ENCODE results near the gene PRKCH. TPM values are rescaled to one million over a fixed set of nuclear protein-coding genes. Genes with fewer than 3 reads are reported as not detected.

PRKCH gene
- total RNA-seq, 1 experiment from 2014 or later: 12.4 TPM

DNA sequence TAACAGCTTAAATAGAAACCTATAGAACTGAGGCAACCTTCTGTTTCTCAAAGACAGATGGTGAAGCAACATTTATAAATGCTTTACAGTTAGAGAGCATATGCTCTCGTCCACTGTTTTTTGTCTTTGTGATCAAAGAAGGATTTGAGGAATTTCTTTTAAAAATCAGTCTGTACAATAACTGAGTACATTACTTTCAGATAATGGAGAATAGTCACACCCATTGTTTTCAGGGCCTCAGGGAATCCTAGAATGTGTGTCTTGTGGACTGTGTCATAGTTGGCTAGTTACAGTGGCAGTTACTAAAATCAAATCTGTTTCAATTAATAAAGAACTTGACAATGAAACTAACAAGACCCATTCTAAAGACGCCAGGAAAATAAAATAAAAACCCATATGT is 107.9 kb downstream of the PRKCH start:
- intact Hi-C loops (cut with micrococcal nuclease): no loop called here
- CTCF ChIA-PET: no interaction called here
- DNase-seq (ENCODE audit: unreplicated experiment): no peak
- Mint-ChIP-seq H3K27me3 (ENCODE audit: insufficient read depth, unreplicated experiment) (no peaks in the 10 kb centered on the region), H3K27ac (ENCODE audit: low read depth, unreplicated experiment) (no peak overlapping the region), H3K4me3 (ENCODE audit: unreplicated experiment) (no peak overlapping the region), H3K36me3 (ENCODE audit: insufficient read depth, unreplicated experiment) (peaks cover 5% of the 10 kb centered on the region), H3K4me1 (ENCODE audit: insufficient read depth, unreplicated experiment) (peaks cover 28% of the 10 kb centered on the region), H3K9me3 (ENCODE audit: unreplicated experiment) (no peaks in the 10 kb centered on the region)
- TF ChIP-seq, protein P1, sequence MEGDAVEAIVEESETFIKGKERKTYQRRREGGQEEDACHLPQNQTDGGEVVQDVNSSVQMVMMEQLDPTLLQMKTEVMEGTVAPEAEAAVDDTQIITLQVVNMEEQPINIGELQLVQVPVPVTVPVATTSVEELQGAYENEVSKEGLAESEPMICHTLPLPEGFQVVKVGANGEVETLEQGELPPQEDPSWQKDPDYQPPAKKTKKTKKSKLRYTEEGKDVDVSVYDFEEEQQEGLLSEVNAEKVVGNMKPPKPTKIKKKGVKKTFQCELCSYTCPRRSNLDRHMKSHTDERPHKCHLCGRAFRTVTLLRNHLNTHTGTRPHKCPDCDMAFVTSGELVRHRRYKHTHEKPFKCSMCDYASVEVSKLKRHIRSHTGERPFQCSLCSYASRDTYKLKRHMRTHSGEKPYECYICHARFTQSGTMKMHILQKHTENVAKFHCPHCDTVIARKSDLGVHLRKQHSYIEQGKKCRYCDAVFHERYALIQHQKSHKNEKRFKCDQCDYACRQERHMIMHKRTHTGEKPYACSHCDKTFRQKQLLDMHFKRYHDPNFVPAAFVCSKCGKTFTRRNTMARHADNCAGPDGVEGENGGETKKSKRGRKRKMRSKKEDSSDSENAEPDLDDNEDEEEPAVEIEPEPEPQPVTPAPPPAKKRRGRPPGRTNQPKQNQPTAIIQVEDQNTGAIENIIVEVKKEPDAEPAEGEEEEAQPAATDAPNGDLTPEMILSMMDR (IDR thresholded peaks at IDR 0.05; ENCODE audit: unreplicated experiment): no peak
- POLR2A ChIA-PET: interaction anchor here (0.9 to 1.7 kb wide), 3 partner anchors 9 to 107 kb away, joined by 3 to 8 read pairs (median 5); no protein-coding TSS in a partner anchor
- BruUV-seq (replicated peaks): no TSS peak

DNA sequence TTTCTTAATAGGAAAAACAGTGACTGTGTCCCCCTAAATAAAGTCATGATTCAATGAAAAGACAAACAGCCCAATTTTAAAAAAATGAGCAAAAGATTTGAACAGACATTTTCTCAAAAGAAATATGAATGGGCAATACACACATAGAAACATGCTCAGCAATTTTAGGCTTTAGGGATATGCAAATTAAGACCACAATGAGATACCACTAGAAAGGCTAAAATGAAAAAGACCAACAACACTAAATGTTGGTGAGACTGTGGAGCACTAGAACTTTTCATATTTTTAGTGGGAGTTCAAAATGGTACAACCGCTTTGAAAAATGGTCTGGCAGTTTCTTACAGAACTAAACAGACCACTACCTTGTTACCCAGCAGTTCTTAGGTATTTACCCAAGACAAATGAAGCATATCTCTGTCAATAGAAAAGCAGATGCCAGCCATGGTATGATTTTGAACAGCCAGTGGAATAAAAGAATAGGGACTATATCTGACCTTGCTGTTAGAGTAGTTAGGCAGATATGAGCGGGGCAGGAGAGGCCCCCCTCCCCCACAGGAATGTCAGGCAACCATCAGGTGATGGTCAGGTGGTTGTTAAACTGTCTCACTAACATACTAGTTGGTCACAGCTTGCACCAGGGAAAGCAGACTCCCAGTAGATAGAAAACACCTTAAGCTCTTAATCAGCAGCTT is 108.8 kb downstream of the PRKCH start:
- TF ChIP-seq, protein P1 (IDR thresholded peaks at IDR 0.05; ENCODE audit: unreplicated experiment): no peak
- POLR2A ChIA-PET: interaction anchor here (0.9 to 1.7 kb wide), 2 partner anchors 9 to 108 kb away, joined by 3 to 5 read pairs; no protein-coding TSS in a partner anchor
- no TSS peak for BruUV-seq (replicated peaks)
- Mint-ChIP-seq H3K27me3 (ENCODE audit: insufficient read depth, unreplicated experiment) (no peaks in the 10 kb centered on the region), H3K4me3 (ENCODE audit: unreplicated experiment) (no peak overlapping the region), H3K4me1 (ENCODE audit: insufficient read depth, unreplicated experiment) (peaks cover 28% of the 10 kb centered on the region), H3K36me3 (ENCODE audit: insufficient read depth, unreplicated experiment) (peaks cover 5% of the 10 kb centered on the region), H3K27ac (ENCODE audit: low read depth, unreplicated experiment) (no peak overlapping the region), H3K9me3 (ENCODE audit: unreplicated experiment) (no peaks in the 10 kb centered on the region)
- intact Hi-C loops (cut with micrococcal nuclease): no loop called here
- CTCF ChIA-PET: interaction anchor here (0.7 kb wide), 1 partner anchor 1532 kb away, joined by 3 read pairs; no protein-coding TSS in a partner anchor
- no peak for DNase-seq (ENCODE audit: unreplicated experiment)

DNA sequence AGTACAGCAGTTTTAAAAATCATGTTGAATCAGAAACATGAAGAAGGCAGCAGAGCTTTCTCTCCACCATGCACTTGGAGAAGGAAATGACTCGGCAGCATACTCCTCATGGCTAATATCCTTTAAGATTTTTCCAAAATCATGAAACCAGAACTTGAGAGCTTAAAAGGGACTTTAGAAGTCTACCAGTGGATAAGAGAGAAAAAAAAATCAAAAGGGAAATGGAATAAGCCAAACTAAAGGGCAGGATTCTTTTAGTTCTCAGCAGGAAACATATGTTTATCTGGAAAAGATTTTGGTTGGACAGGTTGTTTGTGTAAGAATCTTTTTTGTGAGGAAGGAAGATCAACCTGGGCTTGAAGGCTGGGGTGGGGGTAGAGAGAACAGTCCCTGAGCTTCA is 111.8 kb downstream of the PRKCH start:
- ChIA-PET POLR2A (interaction anchor here (0.6 to 1.7 kb wide), 6 partner anchors 11 to 356 kb away, joined by 3 to 6 read pairs (median 4); no protein-coding TSS in a partner anchor), CTCF (interaction anchor here (1.1 to 1.7 kb wide), 2 partner anchors 310 to 404 kb away, joined by 3 to 6 read pairs; no protein-coding TSS in a partner anchor)
- TF ChIP-seq, protein P1 (IDR thresholded peaks at IDR 0.05; ENCODE audit: unreplicated experiment): no peak
- no peak for DNase-seq (ENCODE audit: unreplicated experiment)
- no peaks in the 10 kb centered on the region for H3K36me3 Mint-ChIP-seq (ENCODE audit: insufficient read depth, unreplicated experiment)
- no peak overlapping the region for H3K4me3 Mint-ChIP-seq (ENCODE audit: unreplicated experiment)
- no peaks in the 10 kb centered on the region for H3K27me3 Mint-ChIP-seq (ENCODE audit: insufficient read depth, unreplicated experiment)
- no peak overlapping the region for H3K27ac Mint-ChIP-seq (ENCODE audit: low read depth, unreplicated experiment)
- intact Hi-C loops (cut with micrococcal nuclease): no loop called here
- peaks cover 7% of the 10 kb centered on the region for H3K4me1 Mint-ChIP-seq (ENCODE audit: insufficient read depth, unreplicated experiment)
- H3K9me3 Mint-ChIP-seq (ENCODE audit: unreplicated experiment): no peaks in the 10 kb centered on the region
- no TSS peak for BruUV-seq (replicated peaks)

DNA sequence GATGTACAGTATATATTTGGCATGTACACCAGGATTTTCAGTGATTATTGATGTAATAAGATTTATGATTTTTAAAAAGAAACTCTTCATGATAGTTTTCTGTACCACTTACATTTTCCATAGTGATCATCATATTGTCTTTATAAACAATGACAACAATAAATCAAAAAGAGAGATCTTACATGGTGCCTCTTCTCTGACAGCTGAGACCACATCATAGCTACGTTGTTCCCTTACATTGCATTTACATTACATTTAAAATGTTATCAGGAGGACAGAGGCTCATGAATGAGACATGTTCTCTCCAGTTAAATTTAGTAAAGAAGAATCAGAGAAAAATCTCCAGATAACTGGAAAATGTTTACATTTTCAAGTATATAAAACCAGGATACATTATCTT is 112.4 kb downstream of the PRKCH start:
- H3K27me3 Mint-ChIP-seq (ENCODE audit: insufficient read depth, unreplicated experiment): no peaks in the 10 kb centered on the region
- no peak overlapping the region for H3K27ac Mint-ChIP-seq (ENCODE audit: low read depth, unreplicated experiment)
- peaks cover 10% of the 10 kb centered on the region for H3K4me1 Mint-ChIP-seq (ENCODE audit: insufficient read depth, unreplicated experiment)
- CTCF ChIA-PET: no interaction called here
- no peaks in the 10 kb centered on the region for H3K36me3 Mint-ChIP-seq (ENCODE audit: insufficient read depth, unreplicated experiment)
- no peak for DNase-seq (ENCODE audit: unreplicated experiment)
- TF ChIP-seq, protein P1 (IDR thresholded peaks at IDR 0.05; ENCODE audit: unreplicated experiment): no peak
- H3K9me3 Mint-ChIP-seq (ENCODE audit: unreplicated experiment): no peaks in the 10 kb centered on the region
- no peak overlapping the region for H3K4me3 Mint-ChIP-seq (ENCODE audit: unreplicated experiment)
- BruUV-seq (replicated peaks): no TSS peak
- intact Hi-C loops (cut with micrococcal nuclease): no loop called here
- POLR2A ChIA-PET: interaction anchor here (1.4 to 1.6 kb wide), 2 partner anchors 13 to 22 kb away, joined by 4 to 6 read pairs; no protein-coding TSS in a partner anchor

Measured in MCF 10A (cell line).